ENCODE data around the gene CAMSAP2. TPM values are rescaled to one million over a fixed set of nuclear protein-coding genes. Genes with fewer than 3 reads are reported as not detected.
A peak's percentile ranks its signal among the peaks of the same experiment; 100 is the strongest.
"Not testable (repeated sequence)": the region's sequence is repeated elsewhere in the genome, so short reads cannot be mapped to it uniquely, and the experiment has no call there.

Gene CAMSAP2
- polyA plus RNA-seq, 3 donors from 2014 or later = 0.21 TPM; not detected in 2

DNA sequence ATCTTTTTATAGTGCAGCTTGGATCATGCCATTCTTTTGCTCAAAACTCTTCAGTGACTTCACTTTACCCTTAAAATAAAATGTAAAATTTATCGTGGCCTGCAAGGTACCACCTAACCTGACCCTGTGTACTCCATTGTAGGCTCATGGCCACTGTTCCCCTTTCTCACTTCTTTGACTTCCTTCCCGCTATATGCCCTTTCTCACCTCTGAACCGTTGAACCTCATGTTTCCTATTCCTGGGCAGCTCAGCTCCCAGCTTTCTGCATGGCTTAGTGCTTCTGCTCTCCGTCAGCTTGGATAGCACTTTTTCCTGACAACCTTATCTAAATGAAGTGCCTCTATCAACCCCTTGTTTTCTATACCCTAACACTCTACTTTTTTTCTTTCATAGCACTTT is 73.0 kb downstream of the CAMSAP2 start:
- Mint-ChIP-seq H3K27me3 (ENCODE audit: low read depth in 3 of 3) (peaks cover 0 to 1% (median 0%) of the 10 kb centered on the region in 3 donors), H3K4me1 (no peaks in the 10 kb centered on the region), H3K4me3 (no peak overlapping the region), H3K27ac (no peak overlapping the region), H3K36me3 (peaks cover 0 to 3% (median 0%) of the 10 kb centered on the region in 3 donors), H3K9me3 (no peaks in the 10 kb centered on the region)
- no peak for DNase-seq

- not testable (repeated sequence) for H3K27ac Mint-ChIP-seq; DNase-seq; H3K36me3 Mint-ChIP-seq; H3K4me3 Mint-ChIP-seq; H3K27me3 Mint-ChIP-seq (ENCODE audit: low read depth in 3 of 3); H3K9me3 Mint-ChIP-seq; H3K4me1 Mint-ChIP-seq
Observed at GRCh38 chr1:200816624-200817224, 78.0 kb downstream of the CAMSAP2 start.

DNA sequence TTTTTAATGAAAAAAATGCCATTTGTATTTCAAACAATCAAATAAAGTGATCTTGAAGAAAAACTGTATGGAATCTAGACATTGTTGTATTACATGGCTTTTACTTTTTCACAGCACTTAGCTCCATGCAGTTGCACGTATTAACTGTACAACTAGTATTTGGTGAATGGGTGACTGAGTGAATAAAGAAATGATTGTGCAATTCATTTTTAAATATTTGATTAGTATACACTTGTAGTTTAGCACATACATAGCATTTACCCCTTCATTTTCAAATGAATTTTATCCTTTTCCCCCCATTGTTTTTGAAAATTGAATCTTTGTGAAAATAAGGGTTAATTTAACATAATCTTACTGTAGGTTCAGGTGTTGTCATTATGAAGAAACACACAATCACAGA is 79.6 kb downstream of the CAMSAP2 start:
- no peak overlapping the region for H3K27ac Mint-ChIP-seq
- no peaks in the 10 kb centered on the region for H3K36me3 Mint-ChIP-seq
- no peaks in the 10 kb centered on the region for H3K9me3 Mint-ChIP-seq
- DNase-seq = no peak
- H3K4me3 Mint-ChIP-seq = no peak overlapping the region
- H3K27me3 Mint-ChIP-seq (ENCODE audit: low read depth in 3 of 3) = no peaks in the 10 kb centered on the region
- H3K4me1 Mint-ChIP-seq = no peaks in the 10 kb centered on the region

DNA sequence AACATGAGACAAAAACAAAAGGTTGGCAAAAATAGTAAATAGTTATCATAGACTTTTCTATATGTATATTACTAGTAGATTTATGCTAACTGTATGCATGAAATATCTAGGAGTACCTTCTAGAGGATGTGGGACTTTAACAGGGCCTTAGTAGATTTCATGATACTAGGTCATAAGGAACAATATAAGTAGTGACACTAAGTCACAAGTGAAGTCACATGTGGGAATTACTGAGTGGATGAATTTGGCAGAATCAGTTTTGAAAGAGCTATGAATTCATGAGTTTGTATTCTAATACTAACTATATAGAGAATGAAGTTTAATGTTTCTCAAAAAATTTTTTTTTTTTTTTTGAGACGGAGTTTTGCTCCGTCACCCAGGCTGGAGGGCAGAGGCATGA is 81.0 kb downstream of the CAMSAP2 start:
- H3K9me3 Mint-ChIP-seq = no peaks in the 10 kb centered on the region
- H3K36me3 Mint-ChIP-seq = no peaks in the 10 kb centered on the region
- no peaks in the 10 kb centered on the region for H3K4me1 Mint-ChIP-seq
- peaks cover 0 to 2% (median 0%) of the 10 kb centered on the region in 3 donors for H3K27me3 Mint-ChIP-seq (ENCODE audit: low read depth in 3 of 3)
- H3K27ac Mint-ChIP-seq = no peak overlapping the region
- H3K4me3 Mint-ChIP-seq = no peak overlapping the region
- DNase-seq = no peak

- Mint-ChIP-seq H3K36me3 (no peaks in the 10 kb centered on the region), H3K4me1 (no peaks in the 10 kb centered on the region), H3K27ac (no peak overlapping the region), H3K4me3 (no peak overlapping the region), H3K9me3 (no peaks in the 10 kb centered on the region), H3K27me3 (ENCODE audit: low read depth in 3 of 3) (peaks cover 2 to 4% (median 3%) of the 10 kb centered on the region in 3 donors)
- no peak for DNase-seq
Observed at GRCh38 chr1:200831091-200831490, 92.4 kb downstream of the CAMSAP2 start.

- H3K36me3 Mint-ChIP-seq = no peaks in the 10 kb centered on the region
- no peaks in the 10 kb centered on the region for H3K9me3 Mint-ChIP-seq
- H3K4me1 Mint-ChIP-seq = no peaks in the 10 kb centered on the region
- peaks cover 0 to 4% (median 2%) of the 10 kb centered on the region in 3 donors for H3K27me3 Mint-ChIP-seq (ENCODE audit: low read depth in 3 of 3)
- no peak for DNase-seq
- no peak overlapping the region for H3K27ac Mint-ChIP-seq
- no peak overlapping the region for H3K4me3 Mint-ChIP-seq
Observed at GRCh38 chr1:200834383-200834782, 95.7 kb downstream of the CAMSAP2 start.

DNA sequence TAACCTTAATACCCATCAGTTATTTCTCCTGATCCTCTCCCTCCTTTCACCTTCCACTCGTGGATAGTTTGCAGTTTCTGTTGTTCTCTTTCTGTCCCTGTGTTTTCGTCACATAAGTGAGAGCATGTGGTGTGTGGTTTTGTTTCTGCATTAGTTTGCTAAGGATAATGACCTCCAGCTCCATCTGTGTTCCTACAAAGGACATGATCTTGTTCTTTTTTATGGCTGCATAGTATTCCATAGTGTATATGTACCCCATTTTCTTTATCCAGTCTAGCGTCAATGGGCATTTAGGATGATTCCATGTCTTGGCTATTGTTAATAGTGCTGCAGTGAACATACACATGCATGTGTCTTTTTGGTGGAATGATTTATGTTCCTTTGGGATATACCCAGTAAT is 97.5 kb downstream of the CAMSAP2 start:
- Mint-ChIP-seq H3K4me1 (no peaks in the 10 kb centered on the region), H3K4me3 (no peak overlapping the region), H3K9me3 (no peaks in the 10 kb centered on the region), H3K36me3 (no peaks in the 10 kb centered on the region), H3K27me3 (ENCODE audit: low read depth in 3 of 3) (peaks cover 0 to 1% (median 0%) of the 10 kb centered on the region in 3 donors), H3K27ac (no peak overlapping the region)
- no peak for DNase-seq

DNA sequence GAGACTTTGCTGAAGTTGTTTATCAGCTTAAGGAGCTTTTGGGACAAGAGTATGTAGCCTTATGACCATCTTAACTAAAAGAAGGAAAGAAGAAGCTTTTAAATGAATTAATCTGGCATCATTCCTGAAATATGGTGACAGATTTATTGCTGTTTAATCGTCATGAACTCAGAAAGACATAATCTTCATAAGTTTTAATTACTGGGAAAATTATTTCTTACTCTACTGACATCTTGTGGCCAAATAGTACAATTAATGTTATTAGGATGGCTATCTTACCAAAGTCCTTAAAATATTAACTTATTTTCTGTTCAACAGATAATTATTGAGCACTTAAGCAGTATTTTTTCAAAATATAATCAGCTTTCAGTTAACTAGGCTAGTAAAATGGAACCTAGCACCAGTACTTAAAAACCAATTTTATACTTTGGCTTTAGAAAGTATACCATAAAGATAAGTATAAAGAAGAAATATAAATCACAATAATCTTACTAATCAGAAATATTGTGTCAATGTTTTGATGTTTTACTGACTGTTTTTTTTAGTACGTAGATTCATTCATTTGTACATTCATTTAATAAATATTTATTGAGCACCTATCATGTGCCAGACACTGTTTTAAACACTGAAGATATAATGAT is 99.4 kb downstream of the CAMSAP2 start:
- H3K36me3 Mint-ChIP-seq = no peaks in the 10 kb centered on the region
- no peak overlapping the region for H3K27ac Mint-ChIP-seq
- DNase-seq = no peak
- peaks cover 0 to 1% (median 0%) of the 10 kb centered on the region in 3 donors for H3K27me3 Mint-ChIP-seq (ENCODE audit: low read depth in 3 of 3)
- no peak overlapping the region for H3K4me3 Mint-ChIP-seq
- H3K4me1 Mint-ChIP-seq = no peaks in the 10 kb centered on the region
- H3K9me3 Mint-ChIP-seq = no peaks in the 10 kb centered on the region

- H3K9me3 Mint-ChIP-seq = no peaks in the 10 kb centered on the region
- no peak overlapping the region for H3K27ac Mint-ChIP-seq
- H3K36me3 Mint-ChIP-seq = no peaks in the 10 kb centered on the region
- no peaks in the 10 kb centered on the region for H3K4me1 Mint-ChIP-seq
- no peak for DNase-seq
- no peak overlapping the region for H3K4me3 Mint-ChIP-seq
- H3K27me3 Mint-ChIP-seq (ENCODE audit: low read depth in 3 of 3) = peaks cover 0 to 1% (median 0%) of the 10 kb centered on the region in 3 donors
Observed at GRCh38 chr1:200838676-200839445, 100.2 kb downstream of the CAMSAP2 start.

GRCh38 chr1:200845360-200845759 is 106.7 kb downstream of the CAMSAP2 start:
- Mint-ChIP-seq H3K4me1 (peaks cover 14 to 18% of the 10 kb centered on the region in 2 donors), H3K27me3 (ENCODE audit: low read depth in 3 of 3) (peaks cover 0 to 2% (median 1%) of the 10 kb centered on the region in 3 donors), H3K4me3 (no peak overlapping the region), H3K9me3 (no peaks in the 10 kb centered on the region), H3K27ac (no peak overlapping the region), H3K36me3 (no peaks in the 10 kb centered on the region)
- DNase-seq = no peak

DNA sequence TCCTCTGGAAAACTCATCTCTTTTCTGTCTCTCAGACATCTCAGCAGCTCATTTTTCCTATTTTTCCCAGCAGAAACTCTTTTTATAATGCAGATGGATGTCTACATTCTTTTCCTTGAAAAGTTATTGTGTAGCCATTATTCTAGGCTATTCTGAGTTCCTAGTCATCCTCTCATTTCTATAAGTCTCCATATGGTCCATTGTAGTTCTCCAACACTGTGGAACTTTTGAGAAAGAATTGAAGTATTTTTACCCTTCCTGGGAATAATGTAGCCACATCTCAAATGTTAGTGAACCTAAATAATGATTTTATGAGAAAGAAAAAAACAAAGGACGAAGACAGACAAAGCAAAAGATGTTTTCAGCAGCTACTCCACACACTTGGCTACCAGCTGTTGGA is 107.7 kb downstream of the CAMSAP2 start:
- Mint-ChIP-seq H3K9me3 (no peaks in the 10 kb centered on the region), H3K27ac (no peak overlapping the region), H3K4me1 (peaks cover 15 to 21% of the 10 kb centered on the region in 2 donors), H3K27me3 (ENCODE audit: low read depth in 3 of 3) (peaks cover 0 to 2% (median 1%) of the 10 kb centered on the region in 3 donors), H3K4me3 (no peak overlapping the region), H3K36me3 (no peaks in the 10 kb centered on the region)
- DNase-seq = no peak

GRCh38 chr1:200849430-200849829 is 110.7 kb downstream of the CAMSAP2 start:
- H3K27ac Mint-ChIP-seq = no peak overlapping the region

DNA sequence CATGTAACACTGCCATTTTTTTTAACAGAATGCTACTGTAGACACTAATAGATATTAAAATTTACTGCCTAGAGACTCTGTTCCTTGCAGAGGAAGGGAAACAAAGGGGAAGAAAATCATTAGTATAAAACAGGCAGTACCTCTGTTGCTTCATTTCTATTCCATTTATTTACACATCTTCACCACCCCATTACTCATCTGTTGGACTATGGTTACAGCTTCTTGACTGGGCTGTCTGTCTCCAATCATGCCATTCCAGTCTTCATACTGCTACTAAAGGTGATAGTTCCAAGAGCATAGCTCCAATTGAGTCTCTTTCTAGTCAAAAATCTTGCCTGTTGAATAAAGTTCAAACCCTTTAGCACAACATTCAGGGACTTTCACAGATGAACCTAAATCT is 111.9 kb downstream of the CAMSAP2 start:
- Mint-ChIP-seq H3K27ac (no peak overlapping the region), H3K9me3 (no peaks in the 10 kb centered on the region), H3K27me3 (ENCODE audit: low read depth in 3 of 3) (peaks cover 0 to 3% (median 2%) of the 10 kb centered on the region in 3 donors), H3K36me3 (no peaks in the 10 kb centered on the region), H3K4me3 (no peak overlapping the region), H3K4me1 (peaks cover 15 to 21% of the 10 kb centered on the region in 2 donors)
- DNase-seq = no peak

More at GRCh38 chr1:200849430-200849829, 110.7 kb downstream of the CAMSAP2 start:
- DNase-seq = peak in 1 of 3 donors; percentile 4
- Mint-ChIP-seq H3K36me3 (no peaks in the 10 kb centered on the region), H3K4me1 (peaks cover 15 to 21% of the 10 kb centered on the region in 2 donors), H3K4me3 (peak overlapping the region in 1 of 5 donors; percentile 2), H3K9me3 (no peaks in the 10 kb centered on the region), H3K27me3 (ENCODE audit: low read depth in 3 of 3) (peaks cover 0 to 3% (median 2%) of the 10 kb centered on the region in 3 donors)

- no peaks in the 10 kb centered on the region for H3K36me3 Mint-ChIP-seq
- peaks cover 0 to 1% (median 0%) of the 10 kb centered on the region in 3 donors for H3K27me3 Mint-ChIP-seq (ENCODE audit: low read depth in 3 of 3)
- H3K4me3 Mint-ChIP-seq = no peak overlapping the region
- DNase-seq = no peak
- H3K4me1 Mint-ChIP-seq = peaks cover 16 to 25% of the 10 kb centered on the region in 2 donors
- no peaks in the 10 kb centered on the region for H3K9me3 Mint-ChIP-seq
- H3K27ac Mint-ChIP-seq = no peak overlapping the region
Observed at GRCh38 chr1:200856716-200857357, 118.1 kb downstream of the CAMSAP2 start.

Measured in immature natural killer cell (primary cell).